Loucy (cell line): Measurements from ENCODE around the gene STPG1.

Experiments used
- H2AFZ ChIP-seq: fragments of 200-600 bp; sonication (generic); 2 replicates; pipeline ENCODE4 v1.6.0; 2016; ENCODE audit warnings: antibody characterized with exemption, mild to moderate bottlenecking, low read length, moderate library complexity
- H3F3A ChIP-seq: fragments of 200-600 bp; 2 replicates; pipeline ENCODE4 v1.6.0; 2016; ENCODE audit warnings: antibody characterized with exemption, low read depth, mild to moderate bottlenecking
- H3K27me3 ChIP-seq: fragments of 200-600 bp; sonication (generic); 2 replicates; pipeline ENCODE4 v1.6.1; 2014; ENCODE audit warnings: low read length, mild to moderate bottlenecking; ENCODE audit not compliant: insufficient read depth, poor library complexity, severe bottlenecking
- H3K36me3 ChIP-seq: fragments of 200-600 bp; sonication (generic); 2 replicates; pipeline ENCODE4 v1.6.1; 2016; ENCODE audit warnings: low read length; ENCODE audit not compliant: insufficient read depth
- H3K4me1 ChIP-seq: fragments of 200-600 bp; sonication (generic); 2 replicates; pipeline ENCODE4 v1.5.1; 2014; ENCODE audit warnings: low read length, mild to moderate bottlenecking; ENCODE audit not compliant: insufficient read depth, poor library complexity, severe bottlenecking
- H3K4me2 ChIP-seq: fragments of 200-600 bp; sonication (generic); 2 replicates; pipeline ENCODE4 v1.6.0; 2014; ENCODE audit warnings: antibody characterized with exemption, low read length, low read depth, mild to moderate bottlenecking; ENCODE audit not compliant: poor library complexity, severe bottlenecking
- H3K4me3 ChIP-seq: fragments of 200-600 bp; sonication (generic); 2 replicates; pipeline ENCODE4 v1.5.1; 2014; ENCODE audit warnings: low read length, mild to moderate bottlenecking, mixed read lengths; ENCODE audit not compliant: poor library complexity, severe bottlenecking
- H3K79me2 ChIP-seq: fragments of 200-600 bp; sonication (generic); 2 replicates; pipeline ENCODE4 v1.6.1; 2014; ENCODE audit warnings: low read length; ENCODE audit not compliant: insufficient read depth
- H3K9ac ChIP-seq: fragments of 200-600 bp; sonication (generic); 2 replicates; pipeline ENCODE4 v1.6.0; 2014; ENCODE audit warnings: mild to moderate bottlenecking, low read depth, low read length, moderate library complexity; ENCODE audit not compliant: poor library complexity, severe bottlenecking
- H3K9me2 ChIP-seq: fragments of 200-600 bp; sonication (generic); replicated peaks from 2 replicates; pipeline ENCODE4 v1.6.1; 2016; ENCODE audit warnings: low read depth, low read length, mixed read lengths
- H3K9me3 ChIP-seq: fragments of 200-600 bp; sonication (generic); 2 replicates; pipeline ENCODE4 v1.6.1; 2014; ENCODE audit warnings: mild to moderate bottlenecking, antibody characterized with exemption, low read length, low read depth; ENCODE audit not compliant: insufficient read depth
- H4K20me1 ChIP-seq: fragments of 200-600 bp; sonication (generic); 2 replicates; pipeline ENCODE4 v1.6.0; 2014; ENCODE audit warnings: antibody characterized with exemption, low read length, mild to moderate bottlenecking; ENCODE audit not compliant: insufficient read depth, poor library complexity, severe bottlenecking
- CTCF ChIP-seq: fragments of 200-600 bp; sonication (generic); conservative IDR thresholded peaks from 2 replicates; pipeline ENCODE4 v1.5.1; 2014; ENCODE audit warnings: mild to moderate bottlenecking, antibody characterized with exemption, low read length
- EZH2phosphoT487 ChIP-seq: fragments of 200-600 bp; IDR thresholded peaks from 2 replicates; pipeline ENCODE4 v1.6.1; 2018; ENCODE audit warnings: antibody characterized with exemption, mild to moderate bottlenecking, moderate library complexity, borderline replicate concordance

The STPG1 gene

GRCh38 chr1:24323281-24323680 is 90.3 kb downstream of the STPG1 start:
- Histone ChIP-seq H2AFZ (no peak overlapping the region), H3K9me2 (no peaks in the 10 kb centered on the region), H3K9me3 (no peaks in the 10 kb centered on the region), H3K27me3 (no peaks in the 10 kb centered on the region), H3K4me1 (peaks cover 54% of the 10 kb centered on the region), H3K4me2 (peak overlapping the region; percentile 90), H4K20me1 (no peaks in the 10 kb centered on the region), H3F3A (peaks cover 7% of the 10 kb centered on the region; the same call in 1 of the 2 replicates), H3K4me3 (peak overlapping the region; percentile 72), H3K36me3 (no peaks in the 10 kb centered on the region), H3K9ac (no peak overlapping the region), H3K79me2 (no peaks in the 10 kb centered on the region)
- TF ChIP-seq EZH2phosphoT487 (no peak), CTCF (no peak)

- H2AFZ ChIP-seq, result no peak overlapping the region
- H3K36me3 ChIP-seq, result no peaks in the 10 kb centered on the region
- H3K4me1 ChIP-seq, result peaks cover 58% of the 10 kb centered on the region
- peaks cover 7% of the 10 kb centered on the region; the same call in 1 of the 2 replicates for H3F3A ChIP-seq
- H3K9me3 ChIP-seq, result no peaks in the 10 kb centered on the region
- TF ChIP-seq EZH2phosphoT487 (no peak), CTCF (no peak)
- no peaks in the 10 kb centered on the region for H3K79me2 ChIP-seq
- no peaks in the 10 kb centered on the region for H3K9me2 ChIP-seq
- H3K27me3 ChIP-seq, result no peaks in the 10 kb centered on the region
- H3K4me2 ChIP-seq, result peak overlapping the region; percentile 90
- H3K4me3 ChIP-seq, result peak overlapping the region; percentile 72
- H4K20me1 ChIP-seq, result no peaks in the 10 kb centered on the region
- peak overlapping the region; percentile 84 for H3K9ac ChIP-seq
These were observed 91.0 kb downstream of the STPG1 start for GRCh38 chr1:24322470-24323177.

- H2AFZ ChIP-seq, result peak overlapping the region; percentile 64
- TF ChIP-seq EZH2phosphoT487 (no peak), CTCF (no peak)
- H4K20me1 ChIP-seq, result no peaks in the 10 kb centered on the region
- H3K27me3 ChIP-seq, result no peaks in the 10 kb centered on the region
- H3F3A ChIP-seq, result peaks cover 7% of the 10 kb centered on the region; the same call in 1 of the 2 replicates
- H3K79me2 ChIP-seq, result no peaks in the 10 kb centered on the region
- no peaks in the 10 kb centered on the region for H3K9me3 ChIP-seq
- peaks cover 65% of the 10 kb centered on the region for H3K4me1 ChIP-seq
- peak overlapping the region; percentile 90 for H3K4me2 ChIP-seq
- H3K4me3 ChIP-seq, result peak overlapping the region; percentile 72
- no peaks in the 10 kb centered on the region for H3K9me2 ChIP-seq
- H3K9ac ChIP-seq, result peak overlapping the region; percentile 84
- H3K36me3 ChIP-seq, result no peaks in the 10 kb centered on the region
These were observed 91.7 kb downstream of the STPG1 start for GRCh38 chr1:24321697-24322469.
